ENCODE results near the gene PRRX2.

- TF ChIP-seq CTCF (conservative IDR thresholded peaks at IDR 0.05; ENCODE audit: low read depth, low read length) (no peak), EZH2 (IDR thresholded peaks at IDR 0.05; ENCODE audit: borderline replicate concordance, low read depth, low read length, poor library complexity, severe bottlenecking) (no peak)
Observed at GRCh38 chr9:129620669-129621295, 44.7 kb upstream of the PRRX2 start, which contains the start of gene C9orf50.
